ENCODE data around the gene RC3H1. TPM values are rescaled to one million over a fixed set of nuclear protein-coding genes. Genes with fewer than 3 reads are reported as not detected.

Gene RC3H1
- total RNA-seq, 1 donor from 2014 or later, result 56.7 TPM

DNA sequence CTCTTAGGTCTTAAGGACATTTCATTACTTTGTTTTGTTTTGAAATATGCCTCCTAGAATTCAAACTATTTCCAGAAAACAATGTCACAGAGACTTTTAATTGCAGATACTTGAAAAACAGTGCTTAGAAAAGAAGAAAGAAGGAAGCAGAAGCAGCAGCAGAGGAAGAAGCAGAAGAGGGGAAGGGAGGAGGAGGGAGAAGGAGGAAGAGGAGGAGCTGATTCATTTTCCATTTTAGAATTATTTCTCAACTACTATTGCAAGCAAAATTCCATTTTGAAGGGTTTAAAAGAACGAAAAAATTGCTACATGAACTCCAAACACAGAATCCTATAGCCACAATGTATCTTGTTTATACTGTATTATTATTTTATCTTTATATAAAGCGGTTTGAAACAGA, 13.9 kb downstream of the RC3H1 start:
- Mint-ChIP-seq H3K36me3 (ENCODE audit: low read depth, unreplicated experiment) (peaks cover 16% of the 10 kb centered on the region), H3K9me3 (ENCODE audit: unreplicated experiment) (no peaks in the 10 kb centered on the region), H3K27ac (ENCODE audit: unreplicated experiment) (no peak overlapping the region), H3K4me3 (ENCODE audit: unreplicated experiment) (no peak overlapping the region), H3K27me3 (ENCODE audit: unreplicated experiment) (peaks cover 3% of the 10 kb centered on the region), H3K4me1 (ENCODE audit: unreplicated experiment) (peaks cover 8% of the 10 kb centered on the region)
- DNase-seq (ENCODE audit: low spot score), result no peak
- TF ChIP-seq, protein P1, sequence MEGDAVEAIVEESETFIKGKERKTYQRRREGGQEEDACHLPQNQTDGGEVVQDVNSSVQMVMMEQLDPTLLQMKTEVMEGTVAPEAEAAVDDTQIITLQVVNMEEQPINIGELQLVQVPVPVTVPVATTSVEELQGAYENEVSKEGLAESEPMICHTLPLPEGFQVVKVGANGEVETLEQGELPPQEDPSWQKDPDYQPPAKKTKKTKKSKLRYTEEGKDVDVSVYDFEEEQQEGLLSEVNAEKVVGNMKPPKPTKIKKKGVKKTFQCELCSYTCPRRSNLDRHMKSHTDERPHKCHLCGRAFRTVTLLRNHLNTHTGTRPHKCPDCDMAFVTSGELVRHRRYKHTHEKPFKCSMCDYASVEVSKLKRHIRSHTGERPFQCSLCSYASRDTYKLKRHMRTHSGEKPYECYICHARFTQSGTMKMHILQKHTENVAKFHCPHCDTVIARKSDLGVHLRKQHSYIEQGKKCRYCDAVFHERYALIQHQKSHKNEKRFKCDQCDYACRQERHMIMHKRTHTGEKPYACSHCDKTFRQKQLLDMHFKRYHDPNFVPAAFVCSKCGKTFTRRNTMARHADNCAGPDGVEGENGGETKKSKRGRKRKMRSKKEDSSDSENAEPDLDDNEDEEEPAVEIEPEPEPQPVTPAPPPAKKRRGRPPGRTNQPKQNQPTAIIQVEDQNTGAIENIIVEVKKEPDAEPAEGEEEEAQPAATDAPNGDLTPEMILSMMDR (IDR thresholded peaks at IDR 0.05; ENCODE audit: unreplicated experiment), result no peak

GRCh38 chr1:174007851-174008250, 14.3 kb downstream of the RC3H1 start:
- Mint-ChIP-seq H3K4me1 (ENCODE audit: unreplicated experiment) (peaks cover 8% of the 10 kb centered on the region), H3K4me3 (ENCODE audit: unreplicated experiment) (no peak overlapping the region), H3K27ac (ENCODE audit: unreplicated experiment) (no peak overlapping the region), H3K36me3 (ENCODE audit: low read depth, unreplicated experiment) (peaks cover 18% of the 10 kb centered on the region), H3K27me3 (ENCODE audit: unreplicated experiment) (peaks cover 3% of the 10 kb centered on the region), H3K9me3 (ENCODE audit: unreplicated experiment) (no peaks in the 10 kb centered on the region)
- TF ChIP-seq, protein P1 (IDR thresholded peaks at IDR 0.05; ENCODE audit: unreplicated experiment), result no peak
- DNase-seq (ENCODE audit: low spot score), result no peak

DNA sequence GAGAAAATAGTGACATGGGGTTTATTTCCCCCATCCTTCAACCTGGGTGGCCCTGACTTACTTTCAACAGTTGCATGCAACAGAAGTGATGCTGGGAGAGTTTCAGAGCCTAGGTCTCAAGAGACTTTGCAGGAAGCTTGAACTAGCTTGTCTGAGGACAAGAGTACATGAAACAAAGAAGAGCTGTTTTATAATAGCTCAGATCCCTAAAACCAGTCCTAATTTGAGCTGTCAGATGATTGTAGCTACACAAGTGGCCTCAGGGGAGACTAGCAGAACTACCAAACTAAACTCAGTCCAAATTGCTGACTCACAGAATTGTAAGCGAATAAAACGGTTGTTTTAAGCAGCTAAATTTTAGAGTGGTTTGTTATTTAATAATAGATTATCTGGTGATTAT, 17.1 kb downstream of the RC3H1 start:
- no peak overlapping the region for H3K27ac Mint-ChIP-seq (ENCODE audit: unreplicated experiment)
- TF ChIP-seq, protein P1 (IDR thresholded peaks at IDR 0.05; ENCODE audit: unreplicated experiment), result no peak
- no peaks in the 10 kb centered on the region for H3K9me3 Mint-ChIP-seq (ENCODE audit: unreplicated experiment)
- peaks cover 8% of the 10 kb centered on the region for H3K4me1 Mint-ChIP-seq (ENCODE audit: unreplicated experiment)
- H3K36me3 Mint-ChIP-seq (ENCODE audit: low read depth, unreplicated experiment), result peaks cover 10% of the 10 kb centered on the region
- H3K27me3 Mint-ChIP-seq (ENCODE audit: unreplicated experiment), result peaks cover 3% of the 10 kb centered on the region
- H3K4me3 Mint-ChIP-seq (ENCODE audit: unreplicated experiment), result no peak overlapping the region
- no peak for DNase-seq (ENCODE audit: low spot score)

GRCh38 chr1:174003867-174004266, 18.3 kb downstream of the RC3H1 start:
- Mint-ChIP-seq H3K4me1 (ENCODE audit: unreplicated experiment) (peaks cover 2% of the 10 kb centered on the region), H3K4me3 (ENCODE audit: unreplicated experiment) (no peak overlapping the region), H3K9me3 (ENCODE audit: unreplicated experiment) (no peaks in the 10 kb centered on the region), H3K27ac (ENCODE audit: unreplicated experiment) (no peak overlapping the region), H3K27me3 (ENCODE audit: unreplicated experiment) (peaks cover 3% of the 10 kb centered on the region), H3K36me3 (ENCODE audit: low read depth, unreplicated experiment) (peaks cover 10% of the 10 kb centered on the region)
- DNase-seq (ENCODE audit: low spot score), result no peak
- TF ChIP-seq, protein P1 (IDR thresholded peaks at IDR 0.05; ENCODE audit: unreplicated experiment), result no peak

DNA sequence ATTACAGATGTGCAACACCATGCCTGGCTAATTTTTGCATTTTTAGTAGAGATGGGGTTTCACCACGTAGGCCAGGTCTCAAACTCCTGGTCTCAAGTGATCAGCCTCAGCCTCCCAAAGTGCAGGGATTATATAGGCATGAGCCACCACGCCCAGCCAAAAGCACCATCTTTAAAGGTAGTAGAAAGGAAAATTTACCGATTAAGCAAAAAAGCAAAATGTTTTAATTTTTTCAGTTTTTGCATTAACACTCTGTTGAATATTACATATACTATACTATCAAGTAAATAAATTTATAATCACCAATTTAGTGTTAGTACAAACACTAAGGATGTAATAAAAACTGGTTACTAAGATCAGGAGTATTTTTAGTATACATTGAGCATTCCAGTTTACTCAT, 20.6 kb downstream of the RC3H1 start:
- TF ChIP-seq, protein P1 (IDR thresholded peaks at IDR 0.05; ENCODE audit: unreplicated experiment), result no peak
- Mint-ChIP-seq H3K27me3 (ENCODE audit: unreplicated experiment) (peaks cover 3% of the 10 kb centered on the region), H3K9me3 (ENCODE audit: unreplicated experiment) (no peaks in the 10 kb centered on the region), H3K27ac (ENCODE audit: unreplicated experiment) (no peak overlapping the region), H3K4me3 (ENCODE audit: unreplicated experiment) (no peak overlapping the region), H3K36me3 (ENCODE audit: low read depth, unreplicated experiment) (peaks cover 4% of the 10 kb centered on the region), H3K4me1 (ENCODE audit: unreplicated experiment) (no peaks in the 10 kb centered on the region)
- DNase-seq (ENCODE audit: low spot score), result no peak

Data from endothelial cell (in vitro differentiated cells).